Skeletal muscle cell (primary cell): ENCODE results near the gene TRAF4.

Source experiments
- DNase-seq: peaks from one replicate; pipeline ENCODE4 v3.0.0-alpha.2; 2010; ENCODE audit warnings: low read depth
- H3K4me3 ChIP-seq: 2 replicates; pipeline ENCODE4 v1.5.1; 2011; ENCODE audit warnings: low read depth, mild to moderate bottlenecking, control low read depth, low read length, moderate library complexity

The TRAF4 gene, protein sequence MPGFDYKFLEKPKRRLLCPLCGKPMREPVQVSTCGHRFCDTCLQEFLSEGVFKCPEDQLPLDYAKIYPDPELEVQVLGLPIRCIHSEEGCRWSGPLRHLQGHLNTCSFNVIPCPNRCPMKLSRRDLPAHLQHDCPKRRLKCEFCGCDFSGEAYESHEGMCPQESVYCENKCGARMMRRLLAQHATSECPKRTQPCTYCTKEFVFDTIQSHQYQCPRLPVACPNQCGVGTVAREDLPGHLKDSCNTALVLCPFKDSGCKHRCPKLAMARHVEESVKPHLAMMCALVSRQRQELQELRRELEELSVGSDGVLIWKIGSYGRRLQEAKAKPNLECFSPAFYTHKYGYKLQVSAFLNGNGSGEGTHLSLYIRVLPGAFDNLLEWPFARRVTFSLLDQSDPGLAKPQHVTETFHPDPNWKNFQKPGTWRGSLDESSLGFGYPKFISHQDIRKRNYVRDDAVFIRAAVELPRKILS

DNA sequence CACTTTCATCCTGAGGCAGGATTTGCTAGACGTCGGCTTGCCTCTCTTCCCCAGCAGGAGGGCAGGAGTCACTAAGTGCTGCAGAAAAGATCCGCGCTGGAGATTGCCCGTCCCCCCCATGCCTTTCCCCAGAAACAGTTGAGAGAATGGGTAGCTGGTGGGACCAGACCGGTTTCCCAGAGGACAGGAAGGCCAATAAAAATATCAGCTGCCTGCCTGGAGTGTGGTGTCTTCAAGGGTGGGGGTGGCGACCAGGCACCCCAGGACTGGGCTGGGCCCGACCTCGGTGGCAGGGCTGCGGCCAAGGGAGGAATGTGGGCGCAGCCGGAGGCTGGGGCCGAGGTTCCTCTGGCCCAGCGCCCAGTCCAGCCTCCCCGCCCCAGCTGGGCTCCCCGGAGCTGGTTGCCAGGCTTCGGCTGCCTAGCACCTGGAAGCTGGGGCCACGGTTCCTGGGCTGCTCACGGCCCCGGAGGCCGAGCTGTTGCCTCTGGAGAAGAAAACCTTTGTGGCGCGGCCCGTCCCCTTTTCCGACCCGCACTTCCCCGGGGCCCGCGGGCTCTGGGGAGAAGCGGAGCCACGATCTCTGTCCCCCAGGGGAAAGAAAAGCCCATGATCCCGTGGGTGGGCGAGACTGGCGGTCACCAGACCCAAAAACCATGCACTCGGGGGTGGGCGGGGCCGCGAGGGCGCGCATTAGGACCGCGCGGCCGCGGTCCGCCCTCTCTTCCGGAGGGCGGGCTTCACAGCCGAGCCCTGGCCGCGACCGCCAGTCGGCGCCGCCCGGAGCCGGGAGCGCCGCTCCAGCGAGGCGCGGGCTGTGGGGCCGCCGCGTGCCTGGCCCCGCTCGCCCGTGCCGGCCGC is at the start of gene TRAF4:
Gene TRAF4 (plus strand): TSS at position 769 of the 861 bp plus-strand sequence. CDS start 102 bp downstream, outside the sequence.
- H3K4me3 ChIP-seq: peak within 1 kb of the TSS; percentile 89
- no peak for DNase-seq

- no peak overlapping the region for H3K4me3 ChIP-seq
- no peak for DNase-seq
Observed at GRCh38 chr17:28698253-28698941, 45.4 kb upstream of the TRAF4 start.

- H3K4me3 ChIP-seq: no peak overlapping the region
- DNase-seq: no peak
Observed at GRCh38 chr17:28700278-28700677, 43.5 kb upstream of the TRAF4 start.

DNA sequence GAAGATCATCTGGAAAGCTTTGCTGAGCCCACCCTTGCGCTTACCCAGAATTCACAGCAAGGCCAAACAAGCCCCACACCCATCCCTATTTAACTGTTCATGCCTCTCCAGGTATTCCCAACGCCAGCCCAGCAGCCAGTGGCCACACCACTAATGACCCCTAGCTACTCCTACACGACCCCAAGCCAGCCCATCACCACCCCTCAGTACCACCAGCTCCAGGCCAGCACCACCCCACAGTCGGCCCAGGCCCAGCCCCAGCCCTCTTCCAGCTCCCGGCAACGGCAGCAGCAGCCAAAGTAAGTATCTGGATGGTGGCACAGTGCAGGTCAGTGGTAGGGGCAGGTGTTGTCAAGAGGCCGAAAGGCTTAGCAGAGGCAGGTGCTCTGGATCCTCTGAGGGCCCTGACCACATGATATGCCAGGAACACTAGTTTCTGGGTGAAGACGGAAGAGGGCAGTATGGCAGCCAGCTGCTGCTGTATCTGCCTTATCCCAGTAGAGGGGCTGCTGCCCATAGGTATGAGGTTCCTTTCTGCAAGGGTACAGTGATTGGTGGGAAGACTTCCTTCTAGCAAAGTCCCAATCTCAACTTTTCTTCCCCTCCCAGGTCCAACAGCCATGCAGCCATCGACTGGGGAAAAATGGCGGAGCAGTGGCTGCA is 42.9 kb upstream of the TRAF4 start:
- no peak for DNase-seq
- H3K4me3 ChIP-seq: no peak overlapping the region

- no peak overlapping the region for H3K4me3 ChIP-seq
Observed at GRCh38 chr17:28702026-28702751, 41.6 kb upstream of the TRAF4 start.

DNA sequence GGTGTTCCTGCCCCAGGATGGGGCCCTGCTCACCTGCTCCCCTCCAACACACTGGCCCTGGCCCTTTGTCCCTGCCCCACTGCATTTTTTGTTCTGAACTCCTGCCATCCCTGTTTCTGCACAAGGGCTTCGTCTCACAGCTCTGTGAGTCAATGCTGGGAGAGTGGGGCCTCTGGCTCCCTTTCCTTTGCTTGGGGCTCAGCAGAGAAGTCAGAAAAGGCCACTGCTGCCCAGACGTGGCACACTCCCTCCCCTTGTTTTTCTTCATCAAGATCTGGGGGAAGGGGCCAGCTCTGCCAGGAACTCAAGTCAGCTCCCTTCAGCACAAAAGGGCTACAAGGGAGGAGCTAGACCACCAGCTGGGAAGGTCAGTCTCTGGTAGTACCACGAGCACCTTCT is 41.1 kb upstream of the TRAF4 start:
- no peak overlapping the region for H3K4me3 ChIP-seq
- DNase-seq: no peak

More at GRCh38 chr17:28702026-28702751, 41.6 kb upstream of the TRAF4 start:
- DNase-seq: no peak

DNA sequence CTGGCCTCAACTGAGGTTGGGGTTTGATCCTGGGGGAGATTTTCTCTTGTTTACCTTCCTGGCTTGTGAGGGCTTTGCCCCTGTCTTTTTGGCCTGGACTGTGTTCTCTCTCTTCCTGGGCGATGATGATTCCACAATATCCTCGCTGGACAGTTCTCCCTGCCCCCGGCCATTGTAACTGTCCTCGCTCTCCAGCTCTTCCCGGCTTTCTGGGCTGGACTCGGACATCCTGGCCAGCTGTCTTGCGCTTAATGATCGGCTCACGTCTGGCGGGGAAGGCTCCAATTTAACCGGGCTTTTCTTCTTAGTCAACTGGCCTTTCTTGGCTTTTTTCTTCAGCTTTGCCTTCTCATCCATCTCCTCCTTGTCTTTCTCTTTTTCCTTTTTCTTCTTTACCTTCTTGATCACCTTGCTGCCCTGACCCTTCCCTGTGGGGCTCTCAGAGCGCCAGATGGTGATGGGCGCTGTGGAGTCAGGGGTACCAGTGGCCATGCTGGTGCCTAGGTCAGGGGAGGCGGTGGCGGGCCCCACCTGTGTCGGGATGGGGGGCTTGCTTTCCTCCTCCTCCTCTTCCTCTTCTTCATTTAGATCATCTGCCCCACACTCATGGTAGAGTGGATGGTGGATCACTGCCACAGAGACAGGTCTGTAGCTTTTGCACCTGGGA is 40.1 kb upstream of the TRAF4 start:
- DNase-seq: no peak
- no peak overlapping the region for H3K4me3 ChIP-seq

DNA sequence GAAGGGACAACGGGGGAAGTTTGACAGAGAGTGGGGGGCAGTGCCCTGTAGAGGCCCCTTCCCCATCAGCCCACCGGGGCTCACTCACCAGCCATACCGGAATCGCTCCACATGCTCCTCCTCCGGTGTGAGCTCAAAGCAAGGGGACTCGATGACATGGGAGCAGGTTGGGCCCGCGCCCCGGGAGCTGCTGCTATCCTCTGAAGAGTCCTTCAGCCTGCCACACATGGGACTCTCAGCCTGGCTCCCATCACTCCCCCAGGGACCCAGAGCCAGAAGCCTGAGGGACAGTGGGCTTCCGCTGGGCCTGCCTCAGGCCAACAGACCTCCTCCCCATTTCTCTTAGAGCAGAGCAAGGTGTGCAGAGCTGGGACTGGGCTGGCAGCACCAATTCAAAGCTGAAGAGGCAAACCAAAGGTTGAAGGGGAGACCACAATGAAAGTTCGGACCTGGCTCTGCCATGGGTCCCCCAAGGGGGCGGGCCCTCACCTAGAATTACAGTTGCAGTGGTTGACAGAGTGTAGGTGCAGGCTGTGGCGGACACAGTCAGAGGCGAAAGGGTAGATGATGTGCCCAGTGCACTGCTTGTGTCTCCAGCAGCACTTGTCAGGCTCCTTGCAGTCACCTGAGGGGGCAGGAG is 39.5 kb upstream of the TRAF4 start:
- H3K4me3 ChIP-seq: no peak overlapping the region
- no peak for DNase-seq

- no peak overlapping the region for H3K4me3 ChIP-seq
Observed at GRCh38 chr17:28705074-28705659, 38.6 kb upstream of the TRAF4 start.

DNA sequence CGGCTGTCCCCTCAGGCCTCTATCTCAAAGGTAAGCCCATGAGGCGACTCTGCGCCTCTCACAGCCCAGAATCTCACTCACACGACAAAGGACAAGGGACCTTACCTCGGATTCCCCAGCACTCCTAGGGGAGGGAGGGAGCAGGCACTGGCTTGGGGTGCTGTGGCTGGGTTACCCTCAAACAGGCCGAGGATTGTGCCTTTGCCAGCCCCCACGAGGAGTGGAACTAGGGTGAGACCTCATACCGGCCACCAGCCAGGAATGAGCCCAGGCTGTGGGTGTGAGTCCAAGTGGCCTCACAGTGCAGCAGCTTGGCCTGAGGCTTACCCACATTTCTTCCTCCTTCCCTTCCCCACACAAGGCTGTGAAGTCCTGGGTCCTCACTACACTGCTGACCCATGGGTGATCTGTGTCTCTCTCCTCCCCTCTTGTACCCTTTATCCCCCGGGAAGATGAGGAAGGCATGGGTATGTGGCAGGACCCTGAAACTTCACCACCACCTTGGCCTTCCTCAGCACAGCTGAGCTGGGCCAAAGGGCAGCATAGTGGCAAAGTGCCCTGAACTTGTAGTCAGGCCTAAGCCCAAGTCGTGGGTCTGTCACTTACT is 38.0 kb upstream of the TRAF4 start:
- H3K4me3 ChIP-seq: no peak overlapping the region
- DNase-seq: no peak

More at GRCh38 chr17:28705074-28705659, 38.6 kb upstream of the TRAF4 start:
- DNase-seq: no peak

DNA sequence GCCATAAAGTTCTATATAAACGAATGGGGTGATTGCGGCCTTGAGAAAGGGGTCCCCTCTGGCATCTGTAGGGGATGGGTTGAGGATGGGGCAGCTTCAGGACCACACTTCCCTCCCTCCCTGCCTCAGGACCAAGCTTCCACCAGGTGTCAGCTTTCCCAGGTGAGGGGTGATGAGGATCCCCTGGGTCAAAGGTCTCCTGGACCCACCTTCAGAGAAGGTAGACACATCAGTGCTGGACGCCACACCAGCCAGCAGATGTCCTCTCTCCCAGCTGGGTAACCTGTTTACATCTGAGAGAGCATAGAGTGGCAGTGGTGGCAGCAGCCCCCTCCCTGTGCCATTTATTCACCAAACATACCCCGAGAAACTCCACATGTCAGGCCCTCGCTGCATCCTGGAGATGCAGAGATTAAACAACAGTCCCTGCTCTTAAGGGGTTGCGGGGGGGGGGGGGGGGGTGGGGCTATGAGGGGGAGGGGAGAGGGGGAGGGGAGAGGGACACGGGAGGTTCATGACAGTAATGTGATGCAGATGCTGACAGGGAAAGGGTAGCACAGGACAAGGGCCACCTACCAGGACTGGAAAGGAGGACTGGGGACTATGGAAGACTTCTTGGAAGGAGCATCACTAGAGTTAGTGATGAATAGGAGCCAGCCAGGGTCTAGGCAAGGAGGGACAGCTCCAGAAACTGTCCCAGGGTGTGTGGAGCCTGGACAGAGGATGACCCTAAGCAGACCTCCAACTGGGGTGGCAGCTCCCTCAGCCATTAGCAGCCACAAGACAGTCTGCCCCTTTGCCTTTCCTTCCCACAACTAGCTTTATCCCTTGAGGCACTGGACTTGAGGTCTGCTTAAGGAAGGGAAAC is 37.1 kb upstream of the TRAF4 start:
- no peak overlapping the region for H3K4me3 ChIP-seq
- no peak for DNase-seq

GRCh38 chr17:28707339-28707720 is 36.5 kb upstream of the TRAF4 start:
- DNase-seq: no peak
- no peak overlapping the region for H3K4me3 ChIP-seq

- H3K4me3 ChIP-seq: peak overlapping the region; percentile 61
- no peak for DNase-seq
Observed at GRCh38 chr17:28710861-28711722, 32.7 kb upstream of the TRAF4 start.

- no peak for DNase-seq
Observed at GRCh38 chr17:28711723-28712031, 32.1 kb upstream of the TRAF4 start, which contains the start of gene PROCA1. Gene PROCA1, minus strand, starts transcription at chr17:28711888. Its CDS starts 228 bp downstream, at chr17:28711660.

DNA sequence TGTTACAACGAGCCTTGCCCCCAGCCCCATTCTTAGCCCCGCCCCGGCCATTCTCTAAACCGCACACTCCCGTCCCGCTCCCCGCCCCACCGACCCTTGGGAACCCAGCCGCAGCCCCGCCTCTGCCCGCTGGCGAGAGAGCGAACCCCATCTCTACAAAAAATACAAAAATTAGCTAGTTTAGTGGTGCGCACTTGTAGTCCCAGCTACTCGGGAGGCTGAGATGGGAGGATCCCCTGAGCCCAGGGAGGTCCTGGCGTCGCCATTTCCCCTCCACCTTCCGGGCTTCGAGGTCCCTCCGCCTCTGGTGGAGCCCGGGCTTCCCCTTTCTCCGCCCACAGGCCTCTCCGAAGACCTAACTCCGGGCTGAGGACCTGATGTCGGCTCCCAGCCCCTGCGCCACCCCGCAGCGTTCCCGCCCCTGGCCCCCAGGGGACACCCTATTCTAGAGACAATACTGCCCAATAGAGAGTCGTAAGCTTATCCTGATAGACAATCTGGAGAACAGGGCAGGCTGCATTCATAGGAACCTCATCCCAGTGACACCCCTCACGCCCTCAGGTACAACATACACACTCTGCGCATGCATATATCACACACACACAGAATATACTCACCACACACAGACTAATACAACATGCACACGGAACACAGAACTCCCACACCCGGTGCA is 31.6 kb upstream of the TRAF4 start:
- DNase-seq: no peak
- peak overlapping the region; percentile 61 for H3K4me3 ChIP-seq

More at GRCh38 chr17:28711723-28712031, 32.1 kb upstream of the TRAF4 start, which contains the start of gene PROCA1:
- peak within 1 kb of the TSS; percentile 61 for H3K4me3 ChIP-seq
